Fibroblast of the aortic adventitia (primary cell): ENCODE measurements around the gene NTHL1. TPM values are rescaled to one million over a fixed set of nuclear protein-coding genes. Genes with fewer than 3 reads are reported as not detected.
A peak's percentile ranks its signal among the peaks of the same experiment; 100 is the strongest.

Experiments used
- DNase-seq: peaks from one replicate; pipeline ENCODE4 v3.0.0-alpha.2; 2010; ENCODE audit warnings: low read depth
- H3K4me3 ChIP-seq: 2 replicates; pipeline ENCODE4 v1.5.1; 2011; ENCODE audit warnings: low read depth, mild to moderate bottlenecking, control low read depth, low read length, moderate library complexity
- total RNA-seq: library from RNA; depleted of rRNA; stranded (reverse); fragments of >200 nt; gene quantifications from 2 replicates; pipeline ENCODE4 v1.2.3, GENCODE V29; 2012; ENCODE audit warnings: low replicate concordance
- TF ChIP-seq, protein P1 (sequence below): IDR thresholded peaks from 2 replicates; pipeline ENCODE4 v1.5.1; 2011; ENCODE audit warnings: mild to moderate bottlenecking, low read length, control low read depth, inconsistent platforms; ENCODE audit not compliant: insufficient read depth

The NTHL1 gene
- total RNA-seq, 1 donor = 18.8 TPM

DNA sequence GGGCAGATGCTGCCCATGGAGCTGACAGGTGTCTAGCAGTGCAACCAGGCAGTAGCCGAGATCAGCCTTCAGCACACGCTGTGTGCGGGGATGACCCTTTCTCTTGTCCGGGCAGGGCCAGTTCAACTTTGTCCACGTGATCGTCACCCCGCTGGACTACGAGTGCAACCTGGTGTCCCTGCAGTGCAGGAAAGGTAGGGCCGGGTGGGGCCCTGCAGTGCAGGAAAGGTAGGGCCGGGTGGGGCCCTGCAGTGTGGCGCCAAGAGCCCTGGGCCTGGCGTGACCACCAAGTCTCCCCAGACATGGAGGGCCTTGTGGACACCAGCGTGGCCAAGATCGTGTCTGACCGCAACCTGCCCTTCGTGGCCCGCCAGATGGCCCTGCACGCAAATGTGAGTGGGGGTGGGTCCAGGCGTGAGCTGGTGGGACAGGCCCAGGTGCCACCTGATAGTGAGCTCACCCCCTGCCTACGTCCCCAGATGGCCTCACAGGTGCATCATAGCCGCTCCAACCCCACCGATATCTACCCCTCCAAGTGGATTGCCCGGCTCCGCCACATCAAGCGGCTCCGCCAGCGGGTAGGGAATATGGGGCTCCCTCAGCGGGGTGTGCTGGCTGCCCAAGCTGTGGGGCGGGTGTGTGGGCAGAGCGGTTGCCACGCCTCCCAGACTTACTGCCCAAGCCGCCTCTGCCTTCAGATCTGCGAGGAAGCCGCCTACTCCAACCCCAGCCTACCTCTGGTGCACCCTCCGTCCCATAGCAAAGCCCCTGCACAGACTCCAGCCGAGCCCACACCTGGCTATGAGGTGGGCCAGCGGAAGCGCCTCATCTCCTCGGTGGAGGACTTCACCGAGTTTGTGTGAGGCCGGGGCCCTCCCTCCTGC lies 40.4 kb upstream of the NTHL1 start:
- DNase-seq = no peak
- no peak overlapping the region for H3K4me3 ChIP-seq
- TF ChIP-seq, protein P1, sequence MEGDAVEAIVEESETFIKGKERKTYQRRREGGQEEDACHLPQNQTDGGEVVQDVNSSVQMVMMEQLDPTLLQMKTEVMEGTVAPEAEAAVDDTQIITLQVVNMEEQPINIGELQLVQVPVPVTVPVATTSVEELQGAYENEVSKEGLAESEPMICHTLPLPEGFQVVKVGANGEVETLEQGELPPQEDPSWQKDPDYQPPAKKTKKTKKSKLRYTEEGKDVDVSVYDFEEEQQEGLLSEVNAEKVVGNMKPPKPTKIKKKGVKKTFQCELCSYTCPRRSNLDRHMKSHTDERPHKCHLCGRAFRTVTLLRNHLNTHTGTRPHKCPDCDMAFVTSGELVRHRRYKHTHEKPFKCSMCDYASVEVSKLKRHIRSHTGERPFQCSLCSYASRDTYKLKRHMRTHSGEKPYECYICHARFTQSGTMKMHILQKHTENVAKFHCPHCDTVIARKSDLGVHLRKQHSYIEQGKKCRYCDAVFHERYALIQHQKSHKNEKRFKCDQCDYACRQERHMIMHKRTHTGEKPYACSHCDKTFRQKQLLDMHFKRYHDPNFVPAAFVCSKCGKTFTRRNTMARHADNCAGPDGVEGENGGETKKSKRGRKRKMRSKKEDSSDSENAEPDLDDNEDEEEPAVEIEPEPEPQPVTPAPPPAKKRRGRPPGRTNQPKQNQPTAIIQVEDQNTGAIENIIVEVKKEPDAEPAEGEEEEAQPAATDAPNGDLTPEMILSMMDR = no peak

DNA sequence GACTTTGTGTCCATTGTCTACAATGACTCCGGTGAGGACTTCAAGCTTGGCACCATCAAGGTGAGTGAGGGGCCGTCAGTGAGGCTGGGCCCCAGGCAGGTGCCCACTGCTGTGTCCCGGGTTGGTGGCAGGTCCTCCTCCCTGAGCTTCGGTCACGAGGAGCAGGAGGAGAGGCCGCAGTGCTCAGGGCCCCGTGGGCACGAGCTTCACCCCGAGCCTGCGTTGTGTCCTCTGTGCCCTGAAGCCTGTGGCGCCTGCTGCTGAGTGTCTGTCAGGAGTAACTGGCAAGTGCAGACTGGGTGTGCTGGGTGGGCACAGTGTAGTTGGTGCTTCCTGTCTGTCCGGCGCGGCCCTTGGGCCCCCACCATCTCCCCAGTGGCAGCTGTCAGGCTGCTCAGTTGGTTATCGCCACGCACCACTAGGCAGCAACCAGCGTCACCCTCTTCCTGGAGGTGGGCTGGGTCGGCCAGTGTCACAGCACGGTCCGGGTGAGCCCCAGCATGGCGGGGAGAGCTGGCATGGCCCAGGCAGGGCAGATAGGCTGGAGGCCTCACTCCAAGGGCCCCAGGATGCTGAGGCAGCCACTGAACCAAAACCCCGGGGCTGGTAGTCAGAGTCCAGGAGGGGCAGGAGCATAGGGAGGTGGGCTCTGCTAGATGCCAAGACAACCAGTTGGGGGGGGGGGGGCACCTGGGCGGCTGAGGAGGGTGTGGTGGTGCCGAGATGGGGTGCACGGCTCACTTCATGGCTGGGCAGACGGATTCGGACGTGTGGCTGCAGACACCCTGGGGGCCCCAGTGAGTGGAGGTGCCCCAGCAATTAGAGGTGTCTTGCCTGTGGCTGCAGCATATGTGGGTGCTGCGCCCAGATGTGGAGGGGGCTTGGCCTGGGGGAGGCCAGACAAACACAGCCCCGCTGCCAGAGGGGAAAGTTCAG lies 39.4 kb upstream of the NTHL1 start:
- TF ChIP-seq, protein P1 = no peak
- DNase-seq = no peak
- no peak overlapping the region for H3K4me3 ChIP-seq

DNA sequence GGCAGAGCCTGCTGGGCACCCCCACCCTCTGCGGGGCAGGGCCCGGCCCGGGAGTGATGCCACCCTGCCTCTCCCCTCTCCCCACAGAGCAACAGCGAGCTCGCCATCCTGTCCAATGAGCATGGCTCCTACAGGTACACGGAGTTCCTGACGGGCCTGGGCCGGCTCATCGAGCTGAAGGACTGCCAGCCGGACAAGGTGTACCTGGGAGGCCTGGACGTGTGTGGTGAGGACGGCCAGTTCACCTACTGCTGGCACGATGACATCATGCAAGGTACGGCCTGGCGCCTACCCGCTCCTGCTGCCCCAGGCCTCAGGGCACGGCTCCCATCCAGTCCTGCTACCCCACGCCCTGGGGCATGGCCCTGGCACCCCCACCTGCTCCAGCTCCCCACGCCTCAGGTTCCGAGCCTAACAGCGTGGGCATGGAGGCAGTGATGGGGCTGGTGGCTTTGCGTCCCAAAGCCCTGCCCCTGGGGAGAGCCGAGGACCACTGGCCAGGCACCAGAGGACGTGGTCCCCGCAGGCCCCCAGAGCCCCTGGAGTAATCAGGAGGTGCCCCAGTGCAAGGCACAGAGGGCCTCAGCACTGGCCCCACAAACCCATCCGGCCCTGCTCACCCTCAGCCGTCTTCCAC lies 38.6 kb upstream of the NTHL1 start:
- no peak overlapping the region for H3K4me3 ChIP-seq
- TF ChIP-seq, protein P1 = no peak
- no peak for DNase-seq

DNA sequence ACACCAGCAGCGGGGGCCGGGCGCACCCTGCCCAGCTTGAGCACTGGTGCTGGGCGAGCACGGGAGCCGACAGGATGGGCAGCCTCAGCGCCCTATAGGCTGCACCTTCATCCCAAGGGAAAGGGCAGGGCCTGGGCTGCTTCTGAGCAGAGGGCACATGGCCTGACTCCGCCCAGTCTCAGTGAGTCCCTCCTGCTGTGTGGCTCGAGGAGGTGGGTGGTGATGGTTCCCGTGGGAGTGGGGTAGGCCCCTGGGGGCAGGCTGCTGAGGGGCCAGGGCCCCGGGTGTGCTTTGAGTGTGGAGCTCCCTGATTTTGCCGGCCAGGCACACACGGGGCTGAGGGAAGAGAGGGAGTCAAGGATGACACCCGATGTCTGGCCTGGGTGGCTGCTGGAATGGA lies 38.0 kb upstream of the NTHL1 start:
- DNase-seq = peak; percentile 29
- H3K4me3 ChIP-seq = no peak overlapping the region
- TF ChIP-seq, protein P1 = no peak

DNA sequence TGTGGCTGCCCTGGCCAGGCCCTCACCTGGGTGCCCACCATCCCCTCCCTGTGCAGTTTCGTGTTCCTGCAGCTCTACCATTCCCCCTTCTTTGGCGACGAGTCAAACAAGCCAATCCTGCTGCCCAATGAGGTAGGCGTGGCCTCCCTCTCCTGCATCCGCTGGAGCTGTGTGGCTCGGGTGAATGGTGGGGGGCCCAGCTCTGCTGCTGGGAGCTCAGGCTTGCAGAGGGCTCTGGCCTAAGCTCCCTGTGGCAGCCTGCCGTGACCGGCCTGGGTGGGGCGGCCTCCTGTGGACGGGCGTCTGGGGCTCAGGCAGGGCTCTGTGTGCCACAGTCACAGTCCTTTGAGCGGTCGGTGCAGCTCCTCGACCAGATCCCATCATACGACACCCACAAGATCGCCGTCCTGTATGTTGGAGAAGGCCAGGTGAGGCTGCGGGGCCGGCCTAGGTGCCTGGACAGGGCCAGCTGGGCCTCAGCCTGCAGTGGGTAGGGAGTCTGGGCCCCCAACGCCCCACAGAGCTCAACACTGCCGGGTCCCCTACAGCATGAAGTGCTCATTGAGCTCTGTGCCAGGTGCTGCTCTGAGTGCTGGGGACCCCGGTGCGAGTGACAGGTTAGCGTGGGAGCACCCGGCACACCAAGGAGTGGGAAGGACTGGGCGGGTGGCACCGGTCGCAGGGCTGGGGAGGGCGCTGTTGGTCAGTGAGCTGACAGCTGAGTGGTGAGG lies 37.4 kb upstream of the NTHL1 start:
- H3K4me3 ChIP-seq = no peak overlapping the region
- TF ChIP-seq, protein P1 = no peak
- DNase-seq = no peak
